NCI-H69 (cell line): ENCODE results near the gene SFRP2.

Experiments
- DNase-seq: peaks from one replicate; lab custom pipeline; 2025; lab: John Stamatoyannopoulos, UW

Gene SFRP2

GRCh38 chr4:153788413-153789276 is at the start of gene SFRP2:
TSS of gene SFRP2 (minus strand) at chr4:153789083. CDS start at chr4:153788835, 248 bp downstream.
- peak; percentile 5 for DNase-seq

GRCh38 chr4:153838564-153838963 is 49.7 kb upstream of the SFRP2 start:
- no peak for DNase-seq

- no peak for DNase-seq
Measured at GRCh38 chr4:153834901-153835300, 46.0 kb upstream of the SFRP2 start.

GRCh38 chr4:153832720-153833287 is 43.9 kb upstream of the SFRP2 start:
- no peak for DNase-seq

GRCh38 chr4:153832054-153832453 is 43.2 kb upstream of the SFRP2 start:
- DNase-seq: no peak

- no peak for DNase-seq
Measured at GRCh38 chr4:153831245-153831644, 42.4 kb upstream of the SFRP2 start.

GRCh38 chr4:153825691-153826090 is 36.8 kb upstream of the SFRP2 start:
- DNase-seq: no peak

GRCh38 chr4:153825126-153825525 is 36.2 kb upstream of the SFRP2 start:
- no peak for DNase-seq

- no peak for DNase-seq
Measured at GRCh38 chr4:153824501-153824900, 35.6 kb upstream of the SFRP2 start.

- no peak for DNase-seq
Measured at GRCh38 chr4:153823483-153823882, 34.6 kb upstream of the SFRP2 start.

- no peak for DNase-seq
Measured at GRCh38 chr4:153822316-153822715, 33.4 kb upstream of the SFRP2 start.

GRCh38 chr4:153817466-153817865 is 28.6 kb upstream of the SFRP2 start:
- no peak for DNase-seq

GRCh38 chr4:153816542-153816941 is 27.7 kb upstream of the SFRP2 start:
- no peak for DNase-seq

- no peak for DNase-seq
Measured at GRCh38 chr4:153814789-153815188, 25.9 kb upstream of the SFRP2 start.

- no peak for DNase-seq
Measured at GRCh38 chr4:153809916-153810810, 21.3 kb upstream of the SFRP2 start.

- DNase-seq: no peak
Measured at GRCh38 chr4:153809307-153809706, 20.4 kb upstream of the SFRP2 start.

GRCh38 chr4:153808175-153808574 is 19.3 kb upstream of the SFRP2 start:
- no peak for DNase-seq

GRCh38 chr4:153806073-153806472 is 17.2 kb upstream of the SFRP2 start:
- no peak for DNase-seq

GRCh38 chr4:153804722-153805121 is 15.8 kb upstream of the SFRP2 start:
- no peak for DNase-seq

- no peak for DNase-seq
Measured at GRCh38 chr4:153799694-153800074, 10.8 kb upstream of the SFRP2 start.

GRCh38 chr4:153798901-153799693 is 10.2 kb upstream of the SFRP2 start:
- no peak for DNase-seq

GRCh38 chr4:153798420-153798819 is 9.5 kb upstream of the SFRP2 start:
- DNase-seq: no peak
